ENCODE results near the gene PKHD1.

Gene PKHD1

DNA sequence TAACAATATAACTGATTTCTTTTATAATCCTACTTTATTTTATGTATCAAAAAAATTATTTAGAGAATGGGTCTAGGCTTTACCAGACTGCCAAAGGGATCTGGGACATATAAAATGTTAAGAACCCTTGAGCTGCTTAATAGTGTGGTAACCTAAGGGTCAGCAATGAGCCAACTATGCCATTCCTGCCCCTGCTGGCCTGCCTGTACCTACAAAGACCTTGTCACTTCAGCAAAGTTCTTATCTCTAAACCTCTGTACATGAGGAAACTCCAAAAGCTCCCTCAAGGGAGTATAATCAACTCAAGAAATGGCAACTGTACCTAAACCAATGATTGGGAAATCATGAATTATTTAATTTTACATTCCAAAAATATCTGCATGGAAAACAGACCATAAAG is 266.9 kb downstream of the PKHD1 start:
- Histone ChIP-seq H3K9me2 (ENCODE audit: low read depth, low read length) (no peaks in the 10 kb centered on the region), H3K4me3 (ENCODE audit: low read depth, low read length, poor library complexity, severe bottlenecking) (no peak overlapping the region), H3K9me3 (ENCODE audit: low read length) (no peaks in the 10 kb centered on the region), H3F3A (ENCODE audit: insufficient read depth, low read length) (no peaks in the 10 kb centered on the region), H3K9ac (ENCODE audit: low read length) (no peak overlapping the region), H3K27me3 (ENCODE audit: insufficient read depth, low read length) (no peaks in the 10 kb centered on the region), H3K79me2 (ENCODE audit: insufficient read depth, low read length) (no peaks in the 10 kb centered on the region), H3K4me1 (ENCODE audit: insufficient read depth, low read length, severe bottlenecking) (no peaks in the 10 kb centered on the region), H2AFZ (ENCODE audit: low read length) (no peak overlapping the region), H3K27ac (ENCODE audit: low read depth, low read length, poor library complexity, severe bottlenecking) (no peak overlapping the region), H3K4me2 (ENCODE audit: low read length) (no peak overlapping the region), H3K36me3 (ENCODE audit: insufficient read depth, low read length) (no peaks in the 10 kb centered on the region), H4K20me1 (ENCODE audit: insufficient read depth, low read length) (no peaks in the 10 kb centered on the region)
- TF ChIP-seq, protein P1, sequence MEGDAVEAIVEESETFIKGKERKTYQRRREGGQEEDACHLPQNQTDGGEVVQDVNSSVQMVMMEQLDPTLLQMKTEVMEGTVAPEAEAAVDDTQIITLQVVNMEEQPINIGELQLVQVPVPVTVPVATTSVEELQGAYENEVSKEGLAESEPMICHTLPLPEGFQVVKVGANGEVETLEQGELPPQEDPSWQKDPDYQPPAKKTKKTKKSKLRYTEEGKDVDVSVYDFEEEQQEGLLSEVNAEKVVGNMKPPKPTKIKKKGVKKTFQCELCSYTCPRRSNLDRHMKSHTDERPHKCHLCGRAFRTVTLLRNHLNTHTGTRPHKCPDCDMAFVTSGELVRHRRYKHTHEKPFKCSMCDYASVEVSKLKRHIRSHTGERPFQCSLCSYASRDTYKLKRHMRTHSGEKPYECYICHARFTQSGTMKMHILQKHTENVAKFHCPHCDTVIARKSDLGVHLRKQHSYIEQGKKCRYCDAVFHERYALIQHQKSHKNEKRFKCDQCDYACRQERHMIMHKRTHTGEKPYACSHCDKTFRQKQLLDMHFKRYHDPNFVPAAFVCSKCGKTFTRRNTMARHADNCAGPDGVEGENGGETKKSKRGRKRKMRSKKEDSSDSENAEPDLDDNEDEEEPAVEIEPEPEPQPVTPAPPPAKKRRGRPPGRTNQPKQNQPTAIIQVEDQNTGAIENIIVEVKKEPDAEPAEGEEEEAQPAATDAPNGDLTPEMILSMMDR (IDR thresholded peaks at IDR 0.05; ENCODE audit: low read length): no peak
- TF ChIP-seq EZH2 (IDR thresholded peaks at IDR 0.05; ENCODE audit: borderline replicate concordance, low read length): no peak

DNA sequence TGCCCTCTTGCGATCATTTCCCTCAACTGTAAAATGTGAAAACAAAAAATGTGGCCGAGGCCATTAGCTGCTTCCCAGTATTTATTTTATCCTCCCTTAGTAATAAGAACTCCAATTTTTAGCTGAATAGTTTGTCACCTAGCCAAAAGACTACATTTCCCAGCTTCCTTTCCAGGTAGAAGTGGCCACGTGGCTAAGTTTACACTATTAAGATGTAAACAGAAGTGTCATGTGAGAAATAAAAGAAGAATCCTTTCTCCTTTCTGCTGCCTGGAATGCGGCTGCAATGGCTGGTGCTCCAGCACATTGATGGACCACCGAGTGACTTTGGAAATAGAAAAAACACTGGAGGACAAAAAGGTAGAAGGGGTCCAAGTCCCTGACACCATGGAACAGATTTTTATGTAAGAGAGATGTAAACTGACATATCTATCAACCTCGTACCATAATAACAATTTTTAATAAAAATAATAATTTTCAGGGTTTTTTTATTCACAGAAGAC is 268.8 kb downstream of the PKHD1 start:
- Histone ChIP-seq H3K79me2 (ENCODE audit: insufficient read depth, low read length) (no peaks in the 10 kb centered on the region), H4K20me1 (ENCODE audit: insufficient read depth, low read length) (no peaks in the 10 kb centered on the region), H3K27ac (ENCODE audit: low read depth, low read length, poor library complexity, severe bottlenecking) (no peak overlapping the region)

DNA sequence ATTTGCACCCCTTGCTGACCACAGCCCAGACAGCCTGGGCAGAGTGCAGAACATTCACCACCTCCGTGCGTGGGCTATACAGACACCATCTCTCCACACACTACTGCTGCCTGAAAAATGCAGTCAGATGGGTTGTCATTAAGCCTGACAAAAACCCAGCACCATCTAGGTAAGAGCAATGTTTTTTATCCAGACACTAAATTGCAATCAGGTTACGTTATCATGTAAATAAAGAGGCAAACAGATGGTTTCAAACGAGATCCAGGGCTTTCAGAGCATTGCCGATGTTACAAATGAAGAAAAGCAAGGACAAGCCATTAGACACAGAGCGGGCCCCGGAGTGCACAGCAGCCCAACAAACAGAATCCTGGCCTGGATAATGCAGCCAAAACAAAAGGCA is 269.6 kb downstream of the PKHD1 start:
- Histone ChIP-seq H4K20me1 (ENCODE audit: insufficient read depth, low read length) (no peaks in the 10 kb centered on the region), H3K36me3 (ENCODE audit: insufficient read depth, low read length) (no peaks in the 10 kb centered on the region), H3K4me1 (ENCODE audit: insufficient read depth, low read length, severe bottlenecking) (no peaks in the 10 kb centered on the region), H2AFZ (ENCODE audit: low read length) (no peak overlapping the region), H3K27me3 (ENCODE audit: insufficient read depth, low read length) (no peaks in the 10 kb centered on the region), H3K4me3 (ENCODE audit: low read depth, low read length, poor library complexity, severe bottlenecking) (no peak overlapping the region), H3K4me2 (ENCODE audit: low read length) (no peak overlapping the region), H3K9ac (ENCODE audit: low read length) (no peak overlapping the region), H3F3A (ENCODE audit: insufficient read depth, low read length) (no peaks in the 10 kb centered on the region), H3K9me2 (ENCODE audit: low read depth, low read length) (no peaks in the 10 kb centered on the region), H3K27ac (ENCODE audit: low read depth, low read length, poor library complexity, severe bottlenecking) (no peak overlapping the region), H3K9me3 (ENCODE audit: low read length) (no peaks in the 10 kb centered on the region), H3K79me2 (ENCODE audit: insufficient read depth, low read length) (no peaks in the 10 kb centered on the region)
- no peak for TF ChIP-seq EZH2 (IDR thresholded peaks at IDR 0.05; ENCODE audit: borderline replicate concordance, low read length)
- TF ChIP-seq, protein P1 (IDR thresholded peaks at IDR 0.05; ENCODE audit: low read length): no peak

More for the DNA sequence above, 268.8 kb downstream of the PKHD1 start:
- Histone ChIP-seq H3K4me1 (ENCODE audit: insufficient read depth, low read length, severe bottlenecking) (no peaks in the 10 kb centered on the region), H3K9ac (ENCODE audit: low read length) (no peak overlapping the region), H2AFZ (ENCODE audit: low read length) (no peak overlapping the region), H3K4me3 (ENCODE audit: low read depth, low read length, poor library complexity, severe bottlenecking) (no peak overlapping the region), H3K4me2 (ENCODE audit: low read length) (no peak overlapping the region), H3K9me3 (ENCODE audit: low read length) (no peaks in the 10 kb centered on the region), H3K9me2 (ENCODE audit: low read depth, low read length) (no peaks in the 10 kb centered on the region), H3K27me3 (ENCODE audit: insufficient read depth, low read length) (no peaks in the 10 kb centered on the region), H3F3A (ENCODE audit: insufficient read depth, low read length) (no peaks in the 10 kb centered on the region), H3K36me3 (ENCODE audit: insufficient read depth, low read length) (no peaks in the 10 kb centered on the region)
- no peak for TF ChIP-seq EZH2 (IDR thresholded peaks at IDR 0.05; ENCODE audit: borderline replicate concordance, low read length)
- TF ChIP-seq, protein P1 (IDR thresholded peaks at IDR 0.05; ENCODE audit: low read length): no peak

Data from OCI-LY1 (cell line).